GM18508 (cell line): Measurements from ENCODE around the gene IGSF10.
"Not testable (repeated sequence)": the region's sequence is repeated elsewhere in the genome, so short reads cannot be mapped to it uniquely, and the experiment has no call there.

Source experiments
- ATAC-seq: cut with Tn5 transposase; IDR thresholded peaks from one replicate; pipeline ENCODE4 v1.9.1; 2021; ENCODE audit warnings: moderate number of reproducible peaks; ENCODE audit not compliant: insufficient read depth, unreplicated experiment

The IGSF10 gene, protein sequence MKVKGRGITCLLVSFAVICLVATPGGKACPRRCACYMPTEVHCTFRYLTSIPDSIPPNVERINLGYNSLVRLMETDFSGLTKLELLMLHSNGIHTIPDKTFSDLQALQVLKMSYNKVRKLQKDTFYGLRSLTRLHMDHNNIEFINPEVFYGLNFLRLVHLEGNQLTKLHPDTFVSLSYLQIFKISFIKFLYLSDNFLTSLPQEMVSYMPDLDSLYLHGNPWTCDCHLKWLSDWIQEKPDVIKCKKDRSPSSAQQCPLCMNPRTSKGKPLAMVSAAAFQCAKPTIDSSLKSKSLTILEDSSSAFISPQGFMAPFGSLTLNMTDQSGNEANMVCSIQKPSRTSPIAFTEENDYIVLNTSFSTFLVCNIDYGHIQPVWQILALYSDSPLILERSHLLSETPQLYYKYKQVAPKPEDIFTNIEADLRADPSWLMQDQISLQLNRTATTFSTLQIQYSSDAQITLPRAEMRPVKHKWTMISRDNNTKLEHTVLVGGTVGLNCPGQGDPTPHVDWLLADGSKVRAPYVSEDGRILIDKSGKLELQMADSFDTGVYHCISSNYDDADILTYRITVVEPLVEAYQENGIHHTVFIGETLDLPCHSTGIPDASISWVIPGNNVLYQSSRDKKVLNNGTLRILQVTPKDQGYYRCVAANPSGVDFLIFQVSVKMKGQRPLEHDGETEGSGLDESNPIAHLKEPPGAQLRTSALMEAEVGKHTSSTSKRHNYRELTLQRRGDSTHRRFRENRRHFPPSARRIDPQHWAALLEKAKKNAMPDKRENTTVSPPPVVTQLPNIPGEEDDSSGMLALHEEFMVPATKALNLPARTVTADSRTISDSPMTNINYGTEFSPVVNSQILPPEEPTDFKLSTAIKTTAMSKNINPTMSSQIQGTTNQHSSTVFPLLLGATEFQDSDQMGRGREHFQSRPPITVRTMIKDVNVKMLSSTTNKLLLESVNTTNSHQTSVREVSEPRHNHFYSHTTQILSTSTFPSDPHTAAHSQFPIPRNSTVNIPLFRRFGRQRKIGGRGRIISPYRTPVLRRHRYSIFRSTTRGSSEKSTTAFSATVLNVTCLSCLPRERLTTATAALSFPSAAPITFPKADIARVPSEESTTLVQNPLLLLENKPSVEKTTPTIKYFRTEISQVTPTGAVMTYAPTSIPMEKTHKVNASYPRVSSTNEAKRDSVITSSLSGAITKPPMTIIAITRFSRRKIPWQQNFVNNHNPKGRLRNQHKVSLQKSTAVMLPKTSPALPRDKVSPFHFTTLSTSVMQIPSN (N-terminal part only)

DNA sequence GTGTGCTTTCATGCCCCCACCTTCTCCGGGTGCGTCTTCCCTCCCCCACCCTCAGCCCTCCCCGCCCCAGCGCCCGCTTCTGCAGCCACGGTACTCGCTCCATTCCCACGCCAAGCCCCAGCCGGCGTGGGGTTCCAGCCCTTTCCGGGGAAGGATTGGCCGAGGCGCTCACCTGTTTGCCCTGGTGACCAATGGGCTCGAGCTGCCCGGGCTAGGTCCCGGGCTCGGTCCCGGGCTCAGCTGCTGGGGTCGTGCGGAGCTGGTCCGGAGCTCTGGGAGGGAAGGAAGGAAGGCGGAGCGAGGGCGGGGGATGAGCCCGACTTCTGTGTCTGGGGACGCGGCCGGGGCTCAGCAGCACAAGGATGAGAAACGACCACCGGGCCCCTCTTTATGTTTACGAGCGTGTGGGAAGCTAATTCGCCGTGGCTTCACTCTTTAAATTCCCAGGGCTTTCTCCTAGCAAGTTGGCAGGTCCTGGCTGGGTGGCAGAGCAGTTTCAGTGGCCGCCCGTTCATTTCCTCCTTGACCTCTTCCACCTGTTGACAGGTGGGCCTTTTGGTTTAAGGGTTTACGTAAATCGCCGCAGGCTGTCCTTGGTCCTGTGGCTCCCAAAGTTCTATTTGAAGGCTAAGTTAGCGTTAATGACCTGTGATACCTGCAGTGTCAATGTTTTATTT, at the start of gene IGSF10:
Gene IGSF10, minus strand, starts transcription at position 288 of the 677 bp plus-strand sequence. CDS start 2,352 bp downstream, outside the sequence.
- ATAC-seq: no peak

DNA sequence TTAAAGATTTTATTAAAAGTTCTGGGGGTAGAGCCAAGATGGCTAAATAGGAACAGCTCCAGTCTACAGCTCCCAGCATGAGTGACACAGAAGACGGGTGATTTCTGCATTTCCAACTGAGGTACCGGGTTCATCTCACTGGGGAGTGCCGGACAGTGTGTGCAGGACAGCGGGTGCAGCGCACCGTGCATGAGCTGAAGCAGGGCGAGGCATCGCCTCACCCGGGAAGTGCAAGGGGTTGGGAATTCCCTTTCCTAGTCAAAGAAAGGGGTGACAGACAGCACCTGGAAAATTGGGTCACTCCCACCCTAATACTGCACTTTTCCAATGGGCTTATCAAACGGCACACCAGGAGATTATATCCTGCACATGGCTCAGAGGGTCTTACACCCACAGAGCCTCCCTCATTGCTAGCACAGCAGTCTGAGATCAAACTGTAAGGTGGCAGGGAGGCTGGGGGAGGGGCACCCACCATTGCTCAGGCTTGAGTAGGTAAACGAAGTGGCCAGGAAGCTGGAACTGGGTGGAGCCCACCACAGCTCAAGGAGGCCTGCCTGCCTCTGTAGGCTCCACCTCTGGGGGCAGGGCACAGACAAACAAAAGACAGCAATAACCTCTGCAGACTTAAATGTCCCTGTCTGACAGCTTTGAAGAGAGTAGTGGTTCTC, 48.7 kb upstream of the IGSF10 start:
- not testable (repeated sequence) for ATAC-seq

DNA sequence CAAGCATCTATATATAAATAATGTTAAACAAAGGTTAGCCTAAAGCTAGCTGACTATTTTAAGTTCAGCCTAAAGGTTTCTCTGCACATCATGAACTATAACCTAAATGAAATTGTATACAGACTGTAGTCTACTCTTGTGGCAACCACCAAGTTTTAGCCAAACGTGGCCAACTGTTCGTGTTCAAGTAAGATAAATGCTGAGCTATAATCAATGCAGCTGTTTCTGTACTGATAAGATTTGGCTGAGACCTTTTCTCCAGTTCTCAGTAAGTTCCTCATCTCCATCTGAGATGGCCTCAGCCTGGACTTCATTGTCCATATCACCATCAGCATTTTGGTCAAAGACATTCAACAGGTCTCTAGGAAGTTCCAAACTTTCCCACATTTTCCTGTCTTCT, 43.7 kb upstream of the IGSF10 start:
- ATAC-seq: no peak

DNA sequence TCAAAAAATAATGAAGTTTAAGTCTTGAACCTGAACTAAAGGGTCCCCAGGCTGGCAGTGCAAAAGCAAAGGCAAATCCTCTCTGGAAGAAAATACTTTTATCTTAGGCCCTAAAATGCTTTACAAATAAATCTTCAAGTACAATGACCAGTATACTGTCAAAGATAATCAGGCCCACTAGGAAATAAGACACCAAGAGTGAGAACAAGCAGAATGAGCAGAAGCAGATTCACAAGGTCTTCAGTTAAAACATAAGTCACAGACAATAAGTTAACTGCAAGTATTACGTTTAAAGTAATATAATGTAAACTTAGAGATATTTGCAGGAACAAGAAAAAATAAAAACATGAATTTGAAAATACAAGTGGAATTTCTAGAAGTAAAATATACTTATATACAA, 42.2 kb upstream of the IGSF10 start:
- no peak for ATAC-seq

DNA sequence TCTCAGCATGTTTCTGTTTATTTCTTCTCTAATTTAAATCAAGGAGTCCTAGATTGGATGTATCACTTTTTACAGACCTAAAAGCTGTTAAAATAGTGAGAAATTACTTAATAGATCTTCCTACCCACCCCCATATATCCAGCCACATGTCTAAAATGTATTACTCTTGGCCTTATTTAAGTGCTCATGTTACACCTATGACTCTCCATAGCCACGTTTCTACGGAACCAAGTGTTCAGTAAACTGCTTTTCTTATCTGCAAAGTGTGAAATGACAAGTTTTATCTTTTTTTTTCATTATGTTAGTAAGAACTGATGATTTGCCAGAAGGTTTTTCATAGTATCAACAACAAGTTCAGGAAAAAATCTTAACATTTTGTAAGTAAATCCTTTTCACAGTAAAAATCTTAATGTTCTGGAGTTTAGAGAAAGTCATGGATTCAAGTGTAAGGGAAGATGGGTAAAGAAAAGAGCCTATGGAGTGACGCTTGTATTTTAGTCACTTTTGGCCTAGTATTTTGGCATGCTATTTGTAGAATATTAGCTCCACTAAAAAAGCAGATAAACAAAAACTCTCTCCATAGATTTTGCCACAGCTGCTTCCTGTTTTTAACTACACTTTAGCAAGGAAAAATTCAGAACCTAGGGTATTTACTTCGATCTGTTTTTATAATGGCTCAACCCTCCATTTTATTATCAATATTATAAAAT, 41.2 kb upstream of the IGSF10 start:
- ATAC-seq: no peak

GRCh38 chr3:151501171-151501922, 40.5 kb upstream of the IGSF10 start:
- no peak for ATAC-seq

DNA sequence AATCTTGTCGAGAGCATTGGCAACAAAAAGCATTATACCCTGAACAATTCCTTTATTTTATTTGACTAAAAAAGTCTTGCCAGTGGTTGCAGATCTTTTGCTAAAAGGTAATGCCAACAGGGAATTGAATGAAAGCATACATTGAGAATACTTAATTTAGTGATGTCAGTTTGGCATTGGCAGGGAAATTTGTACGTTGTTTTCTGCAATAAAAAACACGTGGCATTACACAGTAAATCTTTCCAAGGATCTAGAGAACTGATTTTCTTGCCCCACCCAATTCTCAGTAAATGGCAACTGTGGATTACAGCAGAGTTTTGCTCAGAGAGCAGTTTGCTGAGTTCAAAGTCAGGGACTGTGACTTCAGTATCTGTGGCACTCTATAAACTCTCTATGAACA, 38.3 kb upstream of the IGSF10 start:
- no peak for ATAC-seq

- no peak for ATAC-seq
Observed at GRCh38 chr3:151491525-151491924, 30.7 kb upstream of the IGSF10 start.

GRCh38 chr3:151487833-151488232, 27.0 kb upstream of the IGSF10 start:
- ATAC-seq: not testable (repeated sequence)

DNA sequence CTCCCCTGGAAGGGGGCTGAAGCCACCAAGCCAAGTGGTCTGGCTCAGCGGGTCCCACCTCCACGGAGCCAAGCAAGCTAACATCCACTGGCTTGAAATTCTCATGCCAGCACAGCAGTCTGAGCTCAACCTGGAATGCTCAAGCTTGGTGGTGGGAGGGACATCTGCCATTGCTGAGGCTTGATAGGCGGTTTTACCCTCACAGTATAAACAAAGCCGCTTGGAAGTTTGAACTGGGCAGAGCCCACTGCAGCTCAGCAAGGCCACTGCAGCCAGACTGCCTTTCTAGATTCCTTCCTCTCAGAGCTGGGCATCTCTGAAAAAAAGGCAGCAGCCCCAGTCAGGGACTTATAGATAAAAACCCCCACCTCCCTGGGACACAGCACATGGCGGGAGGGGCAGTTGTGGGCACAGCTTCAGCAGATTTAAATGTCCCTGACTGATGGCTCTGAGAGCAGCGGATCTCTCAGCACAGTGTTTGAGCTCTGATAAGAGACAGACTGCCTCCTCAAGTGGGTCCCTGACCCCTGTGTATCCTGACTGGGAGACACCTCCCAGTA, 23.2 kb upstream of the IGSF10 start:
- no peak for ATAC-seq

DNA sequence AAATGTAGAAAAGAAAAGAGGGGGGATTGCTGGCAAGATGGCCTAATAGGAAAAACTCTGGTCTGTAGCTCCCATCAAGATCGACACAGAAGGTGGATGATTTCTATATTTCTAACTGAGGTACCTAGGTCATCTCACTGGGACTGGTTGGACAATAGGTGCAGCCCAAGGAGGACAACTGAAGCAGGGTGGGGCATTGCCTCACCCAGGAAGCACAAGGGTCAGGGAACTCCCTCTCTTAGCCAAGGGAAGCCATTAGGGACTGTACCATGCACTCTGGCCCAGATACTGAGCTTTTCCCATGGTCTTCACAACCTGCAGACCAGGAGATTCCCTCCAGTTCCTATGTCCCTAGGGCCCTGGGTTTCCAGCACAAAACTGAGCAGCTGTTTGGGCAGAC, 22.6 kb upstream of the IGSF10 start:
- ATAC-seq: no peak

DNA sequence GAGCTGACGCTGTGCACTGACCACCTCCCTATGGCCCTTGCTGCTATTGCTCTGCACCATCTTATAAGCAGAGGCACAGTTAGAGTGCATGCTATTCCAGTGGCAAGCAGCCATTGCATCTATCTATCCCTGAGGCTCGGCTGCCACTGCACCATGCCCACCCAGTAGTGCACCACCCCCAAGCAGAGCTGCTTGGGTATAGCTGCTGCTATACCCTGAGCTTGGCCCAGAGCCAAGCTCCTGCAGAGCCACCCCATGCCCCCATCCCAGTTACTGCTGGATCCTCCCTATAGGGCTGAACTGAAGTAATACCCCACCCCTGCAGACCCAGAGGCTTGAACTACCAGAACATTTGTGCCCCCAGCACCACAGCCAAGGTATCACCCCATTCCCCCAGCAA, 19.6 kb upstream of the IGSF10 start:
- no peak for ATAC-seq

DNA sequence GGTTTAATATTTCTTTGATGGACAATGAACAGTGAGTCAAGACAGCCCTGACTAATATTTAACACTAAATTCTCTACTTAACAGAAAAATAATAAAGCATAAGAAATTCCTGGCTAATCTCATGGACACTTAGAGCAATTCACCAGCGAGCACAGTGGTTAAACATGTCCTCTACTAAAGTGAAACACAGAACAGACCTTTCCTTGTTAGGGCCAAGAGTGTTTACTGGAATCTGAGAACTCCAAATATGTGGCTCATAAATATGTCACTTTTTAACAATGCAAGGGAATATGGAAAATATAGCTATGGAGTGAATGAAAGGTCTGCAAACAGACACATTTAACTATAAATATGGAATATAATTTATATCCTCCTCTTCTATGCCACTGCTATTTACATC, 18.6 kb upstream of the IGSF10 start:
- no peak for ATAC-seq

GRCh38 chr3:151478335-151478697, 17.5 kb upstream of the IGSF10 start:
- ATAC-seq: no peak

DNA sequence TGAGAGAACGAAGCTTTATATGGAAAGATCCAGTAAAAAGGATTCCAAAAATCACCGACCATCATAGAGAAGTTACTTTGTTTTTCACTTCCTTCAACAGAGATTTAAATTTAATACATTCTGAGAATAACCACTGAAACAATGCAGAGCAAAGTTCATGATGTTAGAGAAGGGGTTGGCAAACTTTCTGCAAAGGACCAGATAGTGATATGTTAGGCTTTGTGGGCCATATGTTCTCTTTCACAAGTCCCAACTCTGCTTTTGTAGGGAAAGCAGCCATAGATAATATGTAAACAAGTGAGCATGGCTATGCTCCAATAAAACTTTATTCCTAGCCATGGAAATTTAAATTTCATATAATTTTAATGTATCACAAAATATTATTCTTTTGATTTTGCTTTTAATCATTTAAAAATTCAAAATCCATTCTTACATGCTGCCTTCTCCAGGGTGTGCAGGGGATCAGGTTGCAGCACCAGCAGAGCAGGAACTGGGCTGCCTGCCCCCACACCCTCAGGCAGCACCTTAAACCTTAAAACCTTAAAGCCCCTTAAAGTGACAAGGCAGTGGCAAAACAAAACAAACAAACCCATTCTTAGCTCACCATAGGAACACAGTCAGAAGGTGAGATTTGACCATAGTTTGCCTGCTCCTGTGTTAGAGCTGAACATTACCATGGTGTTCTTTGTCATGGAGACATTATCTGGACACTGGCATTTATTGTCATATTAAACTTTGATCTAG, 16.9 kb upstream of the IGSF10 start:
- no peak for ATAC-seq

DNA sequence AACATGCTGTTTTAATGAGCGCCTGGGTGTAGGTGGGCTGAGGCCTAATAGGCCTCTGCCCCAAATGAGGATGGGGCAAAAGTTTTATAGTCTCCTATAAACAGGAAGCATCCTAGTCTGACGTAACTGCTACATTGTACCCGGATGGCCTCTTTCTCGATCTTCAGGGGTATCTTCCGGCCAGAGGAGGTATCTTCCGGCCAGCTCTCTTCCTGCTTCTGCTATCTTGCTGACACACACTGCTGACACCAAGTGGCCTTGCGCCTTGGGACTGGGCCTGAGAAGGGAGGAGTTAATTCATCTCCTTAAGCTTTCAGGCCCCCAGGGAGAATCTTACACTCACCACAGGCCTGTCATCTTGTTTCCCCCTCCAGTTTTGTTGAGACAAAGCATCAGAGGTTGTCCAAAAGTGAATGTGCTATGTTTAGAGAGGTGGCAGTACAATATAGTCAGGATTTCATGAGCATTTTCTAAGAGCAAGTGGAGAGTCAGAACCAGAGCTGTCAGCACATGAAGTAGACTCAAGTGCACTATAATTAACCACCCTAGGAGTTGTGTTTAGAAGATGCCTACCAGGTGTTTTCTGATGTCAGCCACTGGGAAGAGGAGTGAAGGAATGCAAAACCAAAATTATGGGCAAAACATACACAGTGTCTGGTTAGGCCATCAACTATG, 15.6 kb upstream of the IGSF10 start:
- ATAC-seq: no peak
